Measurements from ENCODE around the gene DNAJC5G. TPM values are rescaled to one million over a fixed set of nuclear protein-coding genes. Genes with fewer than 3 reads are reported as not detected.

DNAJC5G gene
- total and polyA plus RNA-seq, 2 of the 13 experiments (the other 11 are each of a cell fraction or from before 2014, with no cell fraction given), result 0.05 TPM; not detected in 1

DNA sequence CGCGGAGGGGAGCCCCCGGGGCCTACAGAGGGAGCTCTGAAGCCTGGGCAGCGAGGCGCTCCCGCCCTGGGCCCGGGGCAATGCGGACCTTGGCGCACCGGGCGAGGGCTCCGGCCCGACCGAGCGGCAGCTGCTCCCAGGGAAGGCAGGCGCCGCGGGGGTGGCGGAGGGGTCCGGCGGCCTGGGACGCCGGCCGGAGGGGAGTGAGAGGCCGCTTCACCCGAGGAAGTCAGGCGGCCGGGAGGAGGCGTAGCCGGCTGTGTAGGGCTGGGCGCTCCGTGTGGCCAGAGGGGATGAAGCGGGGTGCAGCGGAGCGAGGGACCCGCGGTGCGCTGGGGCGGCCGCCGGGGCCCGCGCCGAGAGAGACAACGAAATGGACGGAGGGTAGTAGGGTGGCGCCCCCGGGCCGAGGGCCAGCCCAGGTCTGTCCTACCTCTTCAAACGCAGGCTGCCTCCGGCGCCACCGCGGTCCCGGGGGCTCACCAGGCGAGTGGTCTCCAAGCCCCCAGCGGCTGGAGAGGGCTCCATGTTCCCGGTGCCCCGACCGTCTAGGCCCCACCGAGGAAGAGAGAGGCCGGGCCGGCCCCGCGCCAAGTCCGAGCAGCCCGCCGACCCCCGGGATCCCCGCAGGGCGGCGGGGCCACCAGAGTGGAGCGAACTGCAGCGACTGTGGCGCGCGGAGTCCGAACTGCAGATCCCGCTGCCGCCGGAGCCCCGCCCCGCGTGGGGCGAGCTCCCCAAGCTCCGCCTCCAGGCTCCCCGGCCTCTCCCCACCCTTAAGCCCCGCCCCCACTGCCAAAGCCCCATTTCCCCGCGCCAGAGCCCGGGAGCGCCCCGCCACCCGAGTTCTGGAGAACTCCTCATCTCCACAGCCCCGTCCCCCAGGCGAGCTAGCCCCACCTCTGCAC lies 12.6 kb upstream of the DNAJC5G start, which contains the start of gene SLC30A3 (continued):
- TF ChIP-seq ZKSCAN5 (CRISPR knock-in tag; IDR thresholded peaks at IDR 0.05) (no peak), NFYB (CRISPR knock-in tag; IDR thresholded peaks at IDR 0.05) (no peak), ZNF142 (CRISPR knock-in tag; IDR thresholded peaks at IDR 0.05) (peak; percentile 83; the same call in 1 of the 2 replicates), RNF2 (conservative IDR thresholded peaks at IDR 0.05; ENCODE audit: low read depth) (peak; percentile 97), ARID3A (IDR thresholded peaks at IDR 0.05; ENCODE audit: low read depth, low read length) (no peak), ZFP36 (IDR thresholded peaks at IDR 0.05; ENCODE audit: borderline replicate concordance, low read depth, low read length, partially characterized antibody) (peak; percentile 18), ZNF687 (CRISPR knock-in tag; IDR thresholded peaks at IDR 0.05) (peak; percentile 34; the same call in 1 of the 2 replicates), ATF3 (CRISPR knock-in tag; IDR thresholded peaks at IDR 0.05) (0 out of 2 replicates have a peak, but pooled peaks have one; percentile 9), MTF2 (CRISPR knock-in tag; IDR thresholded peaks at IDR 0.05; ENCODE audit: borderline replicate concordance) (peak; percentile 86; the same call in 1 of the 2 replicates)
- TF ChIP-seq, protein P1, sequence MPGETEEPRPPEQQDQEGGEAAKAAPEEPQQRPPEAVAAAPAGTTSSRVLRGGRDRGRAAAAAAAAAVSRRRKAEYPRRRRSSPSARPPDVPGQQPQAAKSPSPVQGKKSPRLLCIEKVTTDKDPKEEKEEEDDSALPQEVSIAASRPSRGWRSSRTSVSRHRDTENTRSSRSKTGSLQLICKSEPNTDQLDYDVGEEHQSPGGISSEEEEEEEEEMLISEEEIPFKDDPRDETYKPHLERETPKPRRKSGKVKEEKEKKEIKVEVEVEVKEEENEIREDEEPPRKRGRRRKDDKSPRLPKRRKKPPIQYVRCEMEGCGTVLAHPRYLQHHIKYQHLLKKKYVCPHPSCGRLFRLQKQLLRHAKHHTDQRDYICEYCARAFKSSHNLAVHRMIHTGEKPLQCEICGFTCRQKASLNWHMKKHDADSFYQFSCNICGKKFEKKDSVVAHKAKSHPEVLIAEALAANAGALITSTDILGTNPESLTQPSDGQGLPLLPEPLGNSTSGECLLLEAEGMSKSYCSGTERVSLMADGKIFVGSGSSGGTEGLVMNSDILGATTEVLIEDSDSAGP (CRISPR knock-in tag; IDR thresholded peaks at IDR 0.05; ENCODE audit: borderline replicate concordance), result 0 out of 2 replicates have a peak, but pooled peaks have one; percentile 30
